Mesothelial cell of epicardium (in vitro differentiated cells): Measurements from ENCODE around the gene ANKIB1. TPM values are rescaled to one million over a fixed set of nuclear protein-coding genes. Genes with fewer than 3 reads are reported as not detected.
A peak's percentile ranks its signal among the peaks of the same experiment; 100 is the strongest.
"Not testable (repeated sequence)": the region's sequence is repeated elsewhere in the genome, so short reads cannot be mapped to it uniquely, and the experiment has no call there.

ENCODE experiments used
- DNase-seq, 2 experiments: peaks; one replicate each; pipeline ENCODE4 v3.0.0; 2021; ENCODE audit warnings: low spot score in 2 of 2; ENCODE audit not compliant: unreplicated experiment in 2 of 2
- H3K27ac Mint-ChIP-seq: 2 replicates; pipeline ENCODE4 v1.8.0; 2021; ENCODE audit warnings: mixed read lengths
- H3K27me3 Mint-ChIP-seq: 2 replicates; pipeline ENCODE4 v1.8.0; 2021; ENCODE audit warnings: low read depth, mixed read lengths
- H3K36me3 Mint-ChIP-seq: 2 replicates; pipeline ENCODE4 v1.8.0; 2021; ENCODE audit warnings: mixed read lengths
- H3K4me1 Mint-ChIP-seq: 2 replicates; pipeline ENCODE4 v1.8.0; 2021; ENCODE audit warnings: mixed read lengths
- H3K4me3 Mint-ChIP-seq: 2 replicates; pipeline ENCODE4 v1.8.0; 2021; ENCODE audit warnings: mild to moderate bottlenecking, moderate library complexity, mixed read lengths
- H3K9me3 Mint-ChIP-seq: 2 replicates; pipeline ENCODE4 v1.8.0; 2021; ENCODE audit warnings: mixed read lengths
- total RNA-seq: library from RNA; stranded (reverse); gene quantifications from 3 replicates; pipeline ENCODE4 v1.2.1, GENCODE V29; 2021
- TF ChIP-seq, protein P1 (sequence below): fragments of 200-600 bp; sonication (generic); IDR thresholded peaks from one replicate; pipeline ENCODE4 v1.5.0; 2021; ENCODE audit warnings: antibody characterized with exemption; ENCODE audit not compliant: unreplicated experiment

The ANKIB1 gene
- total RNA-seq, 1 donor from 2014 or later = 66.6 TPM

DNA sequence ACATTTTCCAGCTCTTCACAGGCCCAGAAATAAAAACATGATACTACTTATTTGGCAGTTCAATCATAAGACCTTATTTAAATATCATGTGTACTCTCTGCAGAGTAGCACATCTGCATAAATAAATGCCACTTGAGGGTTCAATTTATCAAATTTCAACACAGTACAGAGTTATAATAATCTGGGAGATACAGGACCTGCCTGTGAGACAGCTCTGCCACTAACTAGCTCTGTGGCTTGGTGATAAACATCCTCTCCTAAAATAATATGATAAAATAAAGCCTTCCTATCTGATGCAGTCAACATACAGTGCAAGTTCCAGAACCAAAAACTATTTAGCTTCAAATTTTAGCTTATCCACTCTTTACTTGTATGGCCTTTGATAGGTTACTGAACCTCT is 110.6 kb downstream of the ANKIB1 start:
- Mint-ChIP-seq H3K4me3 (no peak overlapping the region), H3K27ac (peak overlapping the region; percentile 3)

DNA sequence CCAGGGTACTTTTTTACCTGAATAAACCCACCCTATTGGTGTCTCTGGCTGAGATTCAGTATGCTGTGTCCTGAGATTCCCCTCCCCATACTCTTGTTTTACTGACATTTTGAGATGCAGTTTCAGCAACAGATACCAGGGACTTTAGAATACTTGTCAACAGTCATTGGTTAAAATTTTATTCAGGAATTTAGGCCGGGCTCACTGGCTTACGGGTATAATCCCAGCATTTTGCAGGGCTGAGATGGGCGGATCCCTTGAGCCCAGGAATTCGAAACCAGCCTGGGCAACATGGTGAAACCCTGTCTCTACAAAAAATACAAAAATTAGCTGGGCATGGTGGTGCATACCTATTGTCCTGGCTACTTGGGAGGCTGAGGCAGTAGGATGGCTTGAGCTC is 111.5 kb downstream of the ANKIB1 start:
- H3K4me1 Mint-ChIP-seq = no peaks in the 10 kb centered on the region
- no peak overlapping the region for H3K4me3 Mint-ChIP-seq
- H3K9me3 Mint-ChIP-seq = no peaks in the 10 kb centered on the region
- peaks cover 22% of the 10 kb centered on the region for H3K36me3 Mint-ChIP-seq
- no peak for DNase-seq
- no peak overlapping the region for H3K27ac Mint-ChIP-seq
- TF ChIP-seq, protein P1, sequence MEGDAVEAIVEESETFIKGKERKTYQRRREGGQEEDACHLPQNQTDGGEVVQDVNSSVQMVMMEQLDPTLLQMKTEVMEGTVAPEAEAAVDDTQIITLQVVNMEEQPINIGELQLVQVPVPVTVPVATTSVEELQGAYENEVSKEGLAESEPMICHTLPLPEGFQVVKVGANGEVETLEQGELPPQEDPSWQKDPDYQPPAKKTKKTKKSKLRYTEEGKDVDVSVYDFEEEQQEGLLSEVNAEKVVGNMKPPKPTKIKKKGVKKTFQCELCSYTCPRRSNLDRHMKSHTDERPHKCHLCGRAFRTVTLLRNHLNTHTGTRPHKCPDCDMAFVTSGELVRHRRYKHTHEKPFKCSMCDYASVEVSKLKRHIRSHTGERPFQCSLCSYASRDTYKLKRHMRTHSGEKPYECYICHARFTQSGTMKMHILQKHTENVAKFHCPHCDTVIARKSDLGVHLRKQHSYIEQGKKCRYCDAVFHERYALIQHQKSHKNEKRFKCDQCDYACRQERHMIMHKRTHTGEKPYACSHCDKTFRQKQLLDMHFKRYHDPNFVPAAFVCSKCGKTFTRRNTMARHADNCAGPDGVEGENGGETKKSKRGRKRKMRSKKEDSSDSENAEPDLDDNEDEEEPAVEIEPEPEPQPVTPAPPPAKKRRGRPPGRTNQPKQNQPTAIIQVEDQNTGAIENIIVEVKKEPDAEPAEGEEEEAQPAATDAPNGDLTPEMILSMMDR = no peak
- H3K27me3 Mint-ChIP-seq = no peaks in the 10 kb centered on the region

More for the DNA sequence above, 110.6 kb downstream of the ANKIB1 start:
- DNase-seq = no peak
- no peaks in the 10 kb centered on the region for H3K27me3 Mint-ChIP-seq
- TF ChIP-seq, protein P1 = no peak
- H3K36me3 Mint-ChIP-seq = peaks cover 24% of the 10 kb centered on the region
- H3K9me3 Mint-ChIP-seq = no peaks in the 10 kb centered on the region
- H3K4me1 Mint-ChIP-seq = no peaks in the 10 kb centered on the region

DNA sequence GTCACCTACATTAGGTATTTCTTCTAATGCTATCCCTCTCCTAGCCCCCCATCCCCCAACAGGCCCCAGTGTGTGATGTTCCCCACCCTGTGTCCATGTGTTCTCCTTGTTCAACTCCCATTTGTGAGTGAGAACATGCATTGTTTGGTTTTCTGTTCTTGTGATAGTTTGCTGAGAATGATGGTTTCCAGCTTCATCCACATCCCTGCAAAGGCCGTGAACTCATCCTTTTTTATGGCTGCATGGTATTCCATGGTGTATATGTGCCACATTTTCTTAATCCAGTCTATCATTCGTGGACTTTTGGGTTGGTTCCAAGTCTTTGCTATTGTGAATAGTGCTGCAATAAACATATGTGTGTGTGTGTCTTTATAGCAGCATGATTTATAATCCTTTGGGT is 113.4 kb downstream of the ANKIB1 start:
- not testable (repeated sequence) for DNase-seq, H3K27me3 Mint-ChIP-seq, H3K27ac Mint-ChIP-seq, H3K9me3 Mint-ChIP-seq, H3K4me1 Mint-ChIP-seq, H3K4me3 Mint-ChIP-seq
- H3K36me3 Mint-ChIP-seq = peaks cover 21% of the 10 kb centered on the region

DNA sequence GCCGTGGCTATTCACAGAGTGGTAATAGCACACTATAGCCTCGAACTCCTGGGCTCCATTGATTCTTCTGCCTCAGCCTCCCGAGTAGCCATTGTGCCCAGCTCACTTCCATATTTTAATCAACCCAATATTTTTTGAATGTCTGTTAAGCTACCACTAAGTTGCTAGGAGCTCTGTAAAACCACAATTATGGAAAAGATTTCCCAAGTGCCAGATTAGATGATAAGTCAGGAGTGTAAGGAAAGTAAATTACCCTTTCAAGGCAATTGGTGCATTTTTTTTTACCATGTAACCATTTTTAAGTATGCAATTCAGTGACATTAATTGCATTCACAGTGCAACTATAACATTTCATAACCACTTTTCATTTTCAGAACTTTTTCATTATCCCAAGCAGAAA is 114.0 kb downstream of the ANKIB1 start:
- no peak overlapping the region for H3K27ac Mint-ChIP-seq

DNA sequence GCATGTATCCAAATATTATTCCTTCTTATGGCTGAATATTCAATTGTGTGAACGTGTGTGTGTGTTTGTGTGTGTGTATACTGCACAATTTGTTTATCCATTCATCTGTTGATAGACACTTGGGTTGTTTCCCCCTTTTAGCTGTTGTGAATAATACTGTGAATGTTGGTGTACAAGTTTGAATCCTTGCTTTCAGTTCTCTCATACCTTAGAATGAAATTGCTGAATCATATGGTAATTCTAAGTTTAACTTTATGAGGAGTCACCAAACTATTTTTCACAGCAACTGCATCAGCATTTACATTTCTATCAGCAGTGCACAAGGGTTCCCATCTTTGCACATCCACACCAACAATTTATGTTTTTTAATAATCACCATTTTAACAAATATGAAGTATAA is 114.6 kb downstream of the ANKIB1 start:
- TF ChIP-seq, protein P1 = no peak
- H3K27ac Mint-ChIP-seq = peak overlapping the region; percentile 17
- H3K4me1 Mint-ChIP-seq = no peaks in the 10 kb centered on the region
- no peaks in the 10 kb centered on the region for H3K9me3 Mint-ChIP-seq
- no peak overlapping the region for H3K4me3 Mint-ChIP-seq
- no peaks in the 10 kb centered on the region for H3K27me3 Mint-ChIP-seq
- no peak for DNase-seq
- H3K36me3 Mint-ChIP-seq = peaks cover 20% of the 10 kb centered on the region

More for the DNA sequence above, 114.0 kb downstream of the ANKIB1 start:
- Mint-ChIP-seq H3K4me3 (no peak overlapping the region), H3K9me3 (no peaks in the 10 kb centered on the region), H3K27me3 (no peaks in the 10 kb centered on the region), H3K4me1 (no peaks in the 10 kb centered on the region), H3K36me3 (peaks cover 20% of the 10 kb centered on the region)
- DNase-seq = no peak
- TF ChIP-seq, protein P1 = no peak

DNA sequence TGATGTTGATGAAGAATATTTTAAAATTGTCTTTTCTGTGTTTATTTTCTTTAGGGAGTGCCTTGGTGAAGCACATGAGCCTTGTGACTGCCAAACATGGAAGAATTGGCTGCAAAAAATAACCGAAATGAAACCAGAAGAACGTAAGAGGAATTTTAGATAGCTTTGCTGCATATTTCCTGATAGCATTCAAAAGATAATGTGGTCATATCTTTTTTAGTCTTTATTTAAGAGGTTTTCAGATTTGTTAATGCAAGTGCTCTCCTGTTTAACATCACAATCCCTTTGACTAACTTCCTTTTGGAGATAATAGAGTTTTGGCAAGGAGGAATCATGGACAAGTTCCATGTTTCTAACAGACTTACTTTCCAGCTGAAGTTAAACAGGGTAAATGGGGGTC is 116.4 kb downstream of the ANKIB1 start:
- TF ChIP-seq, protein P1 = no peak
- Mint-ChIP-seq H3K27me3 (no peaks in the 10 kb centered on the region), H3K27ac (no peak overlapping the region), H3K4me3 (no peak overlapping the region), H3K9me3 (no peaks in the 10 kb centered on the region), H3K4me1 (no peaks in the 10 kb centered on the region), H3K36me3 (peaks cover 28% of the 10 kb centered on the region)
- DNase-seq = no peak
